GM12873 (cell line): ENCODE results near the gene SNCAIP.

Experiments used
- TF ChIP-seq, protein P1 (sequence below): IDR thresholded peaks from 2 replicates; pipeline ENCODE4 v1.5.1; 2012; ENCODE audit warnings: low read depth, mild to moderate bottlenecking, moderate library complexity, low read length, control low read depth; ENCODE audit not compliant: insufficient read depth; ENCODE audit errors: missing control alignments

Gene SNCAIP

DNA sequence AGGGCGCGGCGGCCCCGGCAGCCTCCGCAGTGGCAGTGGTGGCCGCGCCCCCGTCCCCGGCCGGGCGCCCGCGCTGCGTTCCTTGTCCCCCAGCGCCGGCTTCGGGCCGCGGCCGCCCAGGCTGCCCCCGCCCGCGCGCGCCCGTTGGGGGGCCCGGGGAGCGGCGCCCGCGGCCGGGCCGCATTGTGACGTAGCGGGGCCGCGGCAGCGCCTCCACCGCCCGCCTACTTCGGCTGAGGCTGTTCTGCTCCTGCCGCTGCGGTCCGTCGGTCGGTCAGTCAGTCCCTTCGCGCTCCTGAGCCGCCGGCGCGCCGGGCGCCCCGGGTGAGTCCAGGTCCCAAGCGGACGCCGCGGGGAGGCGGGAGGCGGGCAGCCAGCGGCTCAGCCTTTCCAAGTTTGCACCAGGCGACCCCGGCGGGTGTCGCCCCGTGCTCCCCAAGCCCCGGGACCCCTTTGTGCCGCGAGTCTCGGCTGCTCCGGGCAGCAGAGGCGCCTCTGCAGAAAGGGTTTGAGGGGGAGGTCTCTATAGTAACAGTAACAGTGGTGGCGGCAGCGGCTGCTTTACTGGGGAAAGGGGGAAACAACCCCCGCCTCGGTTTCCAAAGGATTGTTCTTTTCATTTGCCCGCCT is at the start of gene SNCAIP:
Gene SNCAIP, plus strand, starts transcription at position 277 of the 630 bp plus-strand sequence. CDS start 78,898 bp downstream, outside the sequence.
- TF ChIP-seq, protein P1, sequence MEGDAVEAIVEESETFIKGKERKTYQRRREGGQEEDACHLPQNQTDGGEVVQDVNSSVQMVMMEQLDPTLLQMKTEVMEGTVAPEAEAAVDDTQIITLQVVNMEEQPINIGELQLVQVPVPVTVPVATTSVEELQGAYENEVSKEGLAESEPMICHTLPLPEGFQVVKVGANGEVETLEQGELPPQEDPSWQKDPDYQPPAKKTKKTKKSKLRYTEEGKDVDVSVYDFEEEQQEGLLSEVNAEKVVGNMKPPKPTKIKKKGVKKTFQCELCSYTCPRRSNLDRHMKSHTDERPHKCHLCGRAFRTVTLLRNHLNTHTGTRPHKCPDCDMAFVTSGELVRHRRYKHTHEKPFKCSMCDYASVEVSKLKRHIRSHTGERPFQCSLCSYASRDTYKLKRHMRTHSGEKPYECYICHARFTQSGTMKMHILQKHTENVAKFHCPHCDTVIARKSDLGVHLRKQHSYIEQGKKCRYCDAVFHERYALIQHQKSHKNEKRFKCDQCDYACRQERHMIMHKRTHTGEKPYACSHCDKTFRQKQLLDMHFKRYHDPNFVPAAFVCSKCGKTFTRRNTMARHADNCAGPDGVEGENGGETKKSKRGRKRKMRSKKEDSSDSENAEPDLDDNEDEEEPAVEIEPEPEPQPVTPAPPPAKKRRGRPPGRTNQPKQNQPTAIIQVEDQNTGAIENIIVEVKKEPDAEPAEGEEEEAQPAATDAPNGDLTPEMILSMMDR = no peak

DNA sequence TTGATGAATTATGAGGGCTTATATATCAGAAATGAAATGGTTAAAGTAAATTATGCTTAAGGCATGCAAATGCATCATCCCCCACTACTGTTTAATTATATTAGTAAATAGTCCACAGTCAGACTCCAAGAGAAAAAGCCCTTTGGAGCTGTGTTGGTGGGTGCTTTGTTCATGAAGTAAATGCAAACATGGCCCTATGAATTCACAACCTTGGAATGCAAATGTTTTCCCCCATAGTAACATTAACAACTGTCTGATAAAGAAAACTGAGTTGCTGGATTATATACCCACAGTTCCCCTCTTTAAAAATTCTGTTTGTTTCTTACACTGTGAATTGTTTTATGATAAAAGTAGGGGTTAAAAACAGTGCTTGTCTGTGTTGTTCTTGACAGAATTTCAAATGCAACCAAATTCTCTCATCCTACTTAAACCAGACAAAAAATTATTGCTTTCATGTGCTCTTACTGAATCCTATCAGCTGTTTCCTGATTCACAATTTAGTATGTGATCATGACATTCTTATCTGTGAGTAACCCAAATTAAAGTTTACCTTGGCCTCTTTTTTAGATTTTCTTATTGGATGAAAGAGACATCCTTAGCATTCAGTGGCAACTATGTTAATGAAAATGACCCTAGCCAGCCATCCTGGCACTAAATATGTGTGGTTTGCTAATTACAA is 48.5 kb upstream of the SNCAIP start:
- TF ChIP-seq, protein P1 = no peak

- TF ChIP-seq, protein P1 = no peak
Measured at GRCh38 chr5:122264610-122265009, 47.4 kb upstream of the SNCAIP start.

DNA sequence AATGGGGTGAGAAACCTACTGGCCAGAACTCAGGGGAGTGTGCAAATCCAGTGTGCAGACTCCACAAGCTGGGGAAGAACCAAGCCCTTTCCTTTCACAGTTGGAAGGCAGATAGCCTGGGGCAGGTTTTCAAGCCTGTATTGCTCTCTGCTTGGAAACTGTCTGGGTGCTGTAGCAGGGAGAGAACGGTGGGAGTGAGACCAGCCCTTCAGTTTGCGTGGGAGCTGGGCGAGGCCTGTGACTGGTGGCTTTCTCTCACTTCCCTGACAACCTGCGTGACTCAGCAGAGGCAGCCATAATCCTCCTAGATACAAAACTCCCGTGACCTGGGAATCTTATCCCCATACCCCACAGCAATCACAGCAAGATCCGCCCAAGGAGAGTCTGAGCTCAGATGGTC is 44.9 kb upstream of the SNCAIP start:
- TF ChIP-seq, protein P1 = no peak

- TF ChIP-seq, protein P1 = no peak
Measured at GRCh38 chr5:122273696-122274095, 38.3 kb upstream of the SNCAIP start.

DNA sequence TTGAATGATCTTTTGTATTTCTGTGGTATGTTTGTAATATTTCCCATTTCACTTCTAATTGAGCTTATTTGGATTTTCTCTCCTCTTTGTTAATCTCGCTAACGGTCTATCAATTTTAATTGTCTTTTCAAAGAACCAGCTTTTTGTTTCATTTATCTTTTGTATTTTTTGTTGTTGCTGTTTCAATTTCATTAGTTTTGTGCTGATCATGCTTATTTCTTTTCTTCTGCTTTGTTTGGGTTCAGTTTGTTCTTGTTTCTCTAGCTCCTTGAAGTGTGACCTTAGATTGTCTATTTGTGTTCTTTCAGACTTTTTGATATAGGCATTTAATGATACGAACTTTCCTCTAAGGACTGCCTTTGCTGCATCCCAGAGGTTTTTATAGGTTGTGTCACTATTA is 28.4 kb upstream of the SNCAIP start:
- TF ChIP-seq, protein P1 = no peak

- TF ChIP-seq, protein P1 = no peak
Measured at GRCh38 chr5:122286541-122286940, 25.5 kb upstream of the SNCAIP start.
